ENCODE results near the gene FANCI. TPM values are rescaled to one million over a fixed set of nuclear protein-coding genes. Genes with fewer than 3 reads are reported as not detected.
A peak's percentile ranks its signal among the peaks of the same experiment; 100 is the strongest.

Gene FANCI
- total RNA-seq, 2 experiments from 2014 or later: 6.1 to 7.1 TPM

- ChIA-PET CTCF (interaction anchor here (0.8 to 4.6 kb wide), 2 partner anchors 41 to 74 kb away, joined by 3 to 35 read pairs; no protein-coding TSS in a partner anchor), POLR2A (interaction anchor here (0.7 kb wide), 1 partner anchor 92 kb away, joined by 3 read pairs; no protein-coding TSS in a partner anchor)
- no peaks in the 10 kb centered on the region for H3K36me3 Mint-ChIP-seq (ENCODE audit: low read depth)
- peaks cover 0 to 25% of the 10 kb centered on the region in 2 experiments for H3K9me3 ChIP-seq (ENCODE audit: control insufficient read depth in 1 of 2, insufficient read depth in 1 of 2, low read length in 2 of 2)
- no peak overlapping the region for H3K27ac Mint-ChIP-seq
- peak in 1 of 14 experiments; percentile 35 for DNase-seq
- no peak overlapping the region for H3K27ac ChIP-seq (ENCODE audit: low read depth in 1 of 2, low read length in 2 of 2)
- peaks cover 84% of the 10 kb centered on the region for H3K27me3 Mint-ChIP-seq
- no peak overlapping the region for H3K4me3 ChIP-seq (ENCODE audit: low read length)
- no peak for ATAC-seq (ENCODE audit: poor library complexity)
- H3K4me1 Mint-ChIP-seq (ENCODE audit: low read depth): peaks cover 7% of the 10 kb centered on the region
- H3K36me3 ChIP-seq (ENCODE audit: insufficient read depth, low read length): no peaks in the 10 kb centered on the region
- H3K27me3 ChIP-seq (ENCODE audit: control insufficient read depth in 1 of 2, insufficient read depth in 2 of 2, low read length in 2 of 2): peaks cover 69 to 72% of the 10 kb centered on the region in 2 experiments
- peaks cover 24% of the 10 kb centered on the region for H3K4me1 ChIP-seq (ENCODE audit: insufficient read depth, low read length)
- H3K4me3 Mint-ChIP-seq: no peak overlapping the region
- no peaks in the 10 kb centered on the region for H3K9me3 Mint-ChIP-seq
- intact Hi-C loops (cut with DNase I, micrococcal nuclease): loop anchor here in 1 of 2 experiments (5.0 kb wide), 1 partner anchor 46 kb away; no protein-coding TSS in a partner anchor
- TF ChIP-seq CTCF (IDR thresholded peaks at IDR 0.05): peak; percentile 23
Measured at GRCh38 chr15:89356634-89357298, 113.0 kb downstream of the FANCI start.

- Histone ChIP-seq H3K27me3 (ENCODE audit: control insufficient read depth in 1 of 2, insufficient read depth in 2 of 2, low read length in 2 of 2) (peaks cover 80 to 89% of the 10 kb centered on the region in 2 experiments), H3K27ac (ENCODE audit: low read depth in 1 of 2, low read length in 2 of 2) (no peak overlapping the region), H3K9me3 (ENCODE audit: control insufficient read depth in 1 of 2, insufficient read depth in 1 of 2, low read length in 2 of 2) (peaks cover 0 to 37% of the 10 kb centered on the region in 2 experiments), H3K4me3 (ENCODE audit: low read length) (peak overlapping the region; percentile 54), H3K36me3 (ENCODE audit: insufficient read depth, low read length) (no peaks in the 10 kb centered on the region), H3K4me1 (ENCODE audit: insufficient read depth, low read length) (peaks cover 37% of the 10 kb centered on the region)
- no peak for TF ChIP-seq CTCF (IDR thresholded peaks at IDR 0.05)
- Mint-ChIP-seq H3K4me3 (peak overlapping the region; percentile 80), H3K27me3 (peaks cover 83% of the 10 kb centered on the region), H3K4me1 (ENCODE audit: low read depth) (peaks cover 8% of the 10 kb centered on the region), H3K36me3 (ENCODE audit: low read depth) (no peaks in the 10 kb centered on the region), H3K9me3 (no peaks in the 10 kb centered on the region), H3K27ac (no peak overlapping the region)
- POLR2A ChIA-PET: interaction anchor here (0.6 to 1.5 kb wide), 5 partner anchors 11 to 72 kb away, joined by 3 to 9 read pairs (median 3); partner anchors contain the start of gene POLG
- CTCF ChIA-PET: interaction anchor here (0.7 to 4.6 kb wide), 32 partner anchors 10 to 454 kb away, joined by 3 to 35 read pairs (median 5); partner anchors contain the start of genes FANCI and POLG
- ATAC-seq (ENCODE audit: poor library complexity) (no peak), DNase-seq (no peak)
- intact Hi-C loops (cut with DNase I, micrococcal nuclease): loop anchor here (1.0 to 5.0 kb wide), 4 partner anchors 21 to 198 kb away; no protein-coding TSS in a partner anchor
Measured at GRCh38 chr15:89358435-89358754, 114.6 kb downstream of the FANCI start.

DNA sequence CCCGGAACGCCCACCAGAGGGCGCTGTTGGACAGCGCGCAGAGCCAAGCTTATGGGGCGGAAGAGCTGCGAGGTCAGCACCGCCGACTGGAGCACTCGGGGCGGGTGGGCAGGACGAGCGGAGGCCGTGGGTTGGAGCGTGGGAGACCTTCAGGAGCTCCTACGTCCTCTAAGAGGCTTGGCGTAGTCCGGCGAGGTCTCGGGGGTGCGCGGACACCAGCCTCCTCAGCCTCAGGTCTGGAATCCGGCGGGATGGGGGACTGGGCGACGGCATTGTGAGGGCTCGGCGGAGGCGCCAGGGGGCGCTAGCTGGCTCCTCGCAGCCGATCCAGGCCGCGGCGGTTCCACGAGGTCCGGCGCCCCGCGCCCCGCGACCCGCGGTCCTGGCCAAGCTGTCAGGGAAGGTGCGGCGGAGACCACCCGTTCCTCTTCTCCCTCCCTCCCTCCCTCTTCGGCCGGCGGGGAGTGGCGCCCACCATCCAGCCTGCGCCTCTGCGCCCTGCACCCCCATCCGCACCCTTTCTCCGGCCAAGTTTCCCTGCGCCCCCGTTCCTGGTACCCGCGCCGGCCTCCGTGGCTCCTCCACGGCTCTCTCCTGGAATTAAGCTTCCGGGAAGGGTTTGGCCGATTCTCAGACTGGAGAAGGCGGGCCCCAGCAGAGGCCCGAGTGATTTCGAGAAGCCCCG, 115.1 kb downstream of the FANCI start:
- TF ChIP-seq CTCF (IDR thresholded peaks at IDR 0.05): peak; percentile 99
- ChIA-PET POLR2A (interaction anchor here (0.6 to 1.5 kb wide), 5 partner anchors 10 to 72 kb away, joined by 3 to 9 read pairs (median 3); partner anchors contain the start of gene POLG), CTCF (interaction anchor here (0.7 to 4.6 kb wide), 33 partner anchors 10 to 454 kb away, joined by 3 to 35 read pairs (median 5); partner anchors contain the start of genes FANCI and POLG)
- Mint-ChIP-seq H3K4me3 (peak overlapping the region; percentile 80), H3K4me1 (ENCODE audit: low read depth) (peaks cover 8% of the 10 kb centered on the region), H3K27ac (no peak overlapping the region), H3K36me3 (ENCODE audit: low read depth) (no peaks in the 10 kb centered on the region), H3K27me3 (peaks cover 83% of the 10 kb centered on the region), H3K9me3 (no peaks in the 10 kb centered on the region)
- Histone ChIP-seq H3K27ac (ENCODE audit: low read depth in 1 of 2, low read length in 2 of 2) (no peak overlapping the region), H3K9me3 (ENCODE audit: control insufficient read depth in 1 of 2, insufficient read depth in 1 of 2, low read length in 2 of 2) (peaks cover 0 to 39% of the 10 kb centered on the region in 2 experiments), H3K4me1 (ENCODE audit: insufficient read depth, low read length) (peaks cover 37% of the 10 kb centered on the region), H3K4me3 (ENCODE audit: low read length) (peak overlapping the region; percentile 54), H3K27me3 (ENCODE audit: control insufficient read depth in 1 of 2, insufficient read depth in 2 of 2, low read length in 2 of 2) (peaks cover 82 to 92% of the 10 kb centered on the region in 2 experiments), H3K36me3 (ENCODE audit: insufficient read depth, low read length) (no peaks in the 10 kb centered on the region)
- ATAC-seq (ENCODE audit: poor library complexity) (peak; percentile 89), DNase-seq (peak; percentile 58 to 92 (median 77))
- intact Hi-C loops (cut with DNase I, micrococcal nuclease): loop anchor here (1.0 to 5.0 kb wide), 4 partner anchors 22 to 198 kb away; no protein-coding TSS in a partner anchor

Measured in CD4-positive, alpha-beta T cell (primary cell).